GM23338 (cell line): ENCODE measurements around the gene PYGO2. TPM values are rescaled to one million over a fixed set of nuclear protein-coding genes. Genes with fewer than 3 reads are reported as not detected.

Experiments
- ATAC-seq: fragments of 200-7000 bp; cut with Tn5 transposase; 3 replicates; pipeline ENCODE4 v1.9.1; 2020
- DNase-seq: peaks from one replicate; pipeline ENCODE4 v3.0.0-alpha.2; 2015; ENCODE audit warnings: low spot score
- H2AFZ ChIP-seq: fragments of 200-600 bp; sonication (generic); 2 replicates; pipeline ENCODE4 v1.8.0; 2016; ENCODE audit warnings: antibody characterized with exemption, mild to moderate bottlenecking, moderate library complexity
- H3F3A ChIP-seq: fragments of 200-600 bp; sonication (generic); replicated peaks from 2 replicates; pipeline ENCODE4 v1.8.0; 2017; ENCODE audit warnings: antibody characterized with exemption, mixed run types, low read depth
- H3K27ac ChIP-seq: fragments of 200-600 bp; sonication (generic); 2 replicates; pipeline ENCODE4 v1.6.1; 2016; ENCODE audit warnings: low read depth
- H3K27me3 ChIP-seq: fragments of 200-600 bp; sonication (generic); 2 replicates; pipeline ENCODE4 v1.8.0; 2016; ENCODE audit warnings: mild to moderate bottlenecking, mixed run types, moderate library complexity; ENCODE audit not compliant: insufficient read depth
- H3K36me3 ChIP-seq: fragments of 200-600 bp; sonication (generic); 2 replicates; pipeline ENCODE4 v1.8.0; 2016; ENCODE audit warnings: mild to moderate bottlenecking; ENCODE audit not compliant: insufficient read depth
- H3K4me1 ChIP-seq: fragments of 200-600 bp; sonication (generic); 2 replicates; pipeline ENCODE4 v1.8.0; 2016; ENCODE audit warnings: mild to moderate bottlenecking, moderate library complexity; ENCODE audit not compliant: insufficient read depth
- H3K4me2 ChIP-seq: fragments of 200-600 bp; sonication (generic); 2 replicates; pipeline ENCODE4 v1.7.1; 2017; ENCODE audit warnings: mixed run types
- H3K4me3 ChIP-seq: fragments of 200-600 bp; sonication (generic); 2 replicates; pipeline ENCODE4 v1.6.1; 2016; ENCODE audit warnings: mixed run types
- H3K79me2 ChIP-seq: fragments of 200-600 bp; sonication (generic); replicated peaks from 2 replicates; pipeline ENCODE4 v1.8.0; 2017; ENCODE audit warnings: mild to moderate bottlenecking; ENCODE audit not compliant: insufficient read depth
- H3K9me2 ChIP-seq: fragments of 200-600 bp; sonication (generic); 2 replicates; pipeline ENCODE4 v1.8.0; 2017; ENCODE audit not compliant: insufficient read depth
- H4K20me1 ChIP-seq: fragments of 200-600 bp; sonication (generic); replicated peaks from 2 replicates; pipeline ENCODE4 v1.8.0; 2017; ENCODE audit warnings: mild to moderate bottlenecking; ENCODE audit not compliant: insufficient read depth
- H3K27ac Mint-ChIP-seq: 2 replicates; pipeline ENCODE4 v1.8.0; 2020; ENCODE audit warnings: inconsistent platforms, mild to moderate bottlenecking, moderate library complexity, mixed read lengths
- H3K27me3 Mint-ChIP-seq: 3 replicates; pipeline ENCODE4 v1.8.0; 2022; ENCODE audit warnings: low read depth, mild to moderate bottlenecking, moderate library complexity, mixed read lengths, inconsistent platforms; ENCODE audit not compliant: insufficient read depth, poor library complexity
- H3K36me3 Mint-ChIP-seq: 3 replicates; pipeline ENCODE4 v1.8.0; 2021; ENCODE audit warnings: low read depth, mild to moderate bottlenecking, inconsistent platforms, moderate library complexity, mixed read lengths
- H3K4me1 Mint-ChIP-seq: 3 replicates; pipeline ENCODE4 v1.8.0; 2020; ENCODE audit warnings: mild to moderate bottlenecking, inconsistent platforms, mixed read lengths
- H3K4me3 Mint-ChIP-seq: 3 replicates; pipeline ENCODE4 v1.8.0; 2021; ENCODE audit warnings: moderate library complexity, mild to moderate bottlenecking, inconsistent platforms, mixed read lengths
- H3K9me3 Mint-ChIP-seq: 3 replicates; pipeline ENCODE4 v1.8.0; 2020; ENCODE audit warnings: moderate library complexity, mild to moderate bottlenecking, inconsistent platforms, mixed read lengths
- EZH2phosphoT487 ChIP-seq: fragments of 200-600 bp; sonication (generic); IDR thresholded peaks from one replicate; pipeline ENCODE4 v1.8.1; 2018; ENCODE audit warnings: antibody characterized with exemption; ENCODE audit not compliant: unreplicated experiment
- NANOG ChIP-seq: IDR thresholded peaks from 2 replicates; pipeline ENCODE4 v1.6.1; 2016; ENCODE audit warnings: antibody characterized with exemption, borderline replicate concordance
- POLR2AphosphoS5 ChIP-seq: IDR thresholded peaks from 2 replicates; pipeline ENCODE4 v1.6.1; 2016; ENCODE audit warnings: antibody characterized with exemption, low read depth
- STAT1 ChIP-seq: IDR thresholded peaks from one replicate; pipeline ENCODE4 v1.6.1; 2016; ENCODE audit warnings: antibody characterized with exemption; ENCODE audit not compliant: unreplicated experiment
- ZNF114 ChIP-seq: fragments of 250-450 bp; sonication (Bioruptor Pico); IDR thresholded peaks from 2 replicates; pipeline ENCODE4 v1.5.0; 2020; ENCODE audit warnings: mild to moderate bottlenecking, moderate library complexity
- polyA plus RNA-seq: library from polyadenylated mRNA; unstranded; fragments of >200 nt; fragmentation: Nextera tagmentation; extraction: Ambion mirVana; gene quantifications from 2 replicates; pipeline ENCODE4 v1.2.1, GENCODE V29; 2016
- total RNA-seq: library from RNA; depleted of rRNA; stranded (reverse); fragments of >200 nt; shearing (Covaris generic); gene quantifications from 2 replicates; pipeline ENCODE4 v1.2.3, GENCODE V29; 2014
- TF ChIP-seq, protein P1 (sequence below): fragments of 250-450 bp; sonication (Bioruptor Pico); IDR thresholded peaks from 2 replicates; pipeline ENCODE4 v1.5.0; 2020; ENCODE audit warnings: mild to moderate bottlenecking, moderate library complexity

PYGO2 gene
- total and polyA plus RNA-seq, 2 experiments from 2014 or later, result 11.0 to 29.0 TPM

DNA sequence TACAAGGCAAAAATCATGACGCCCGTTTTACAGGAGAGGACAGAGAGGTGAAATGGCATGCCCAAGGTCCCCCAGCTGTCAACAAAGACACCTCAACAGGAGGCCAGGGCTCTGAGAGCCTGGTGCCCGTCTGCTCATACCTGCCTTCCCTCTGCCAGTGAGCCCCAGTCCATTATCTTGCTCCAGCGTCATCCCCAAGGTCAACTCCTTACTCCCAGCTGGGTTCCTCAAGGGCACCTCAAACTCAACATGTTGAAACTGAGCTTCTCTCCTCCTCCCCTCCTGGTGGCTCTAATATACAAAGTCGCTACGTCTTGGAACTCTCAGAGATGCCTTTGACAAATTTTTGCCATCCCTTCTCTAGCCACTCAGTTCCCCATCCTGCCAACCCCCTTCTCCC, 8.9 kb downstream of the PYGO2 start (continued):
- TF ChIP-seq, protein P1, sequence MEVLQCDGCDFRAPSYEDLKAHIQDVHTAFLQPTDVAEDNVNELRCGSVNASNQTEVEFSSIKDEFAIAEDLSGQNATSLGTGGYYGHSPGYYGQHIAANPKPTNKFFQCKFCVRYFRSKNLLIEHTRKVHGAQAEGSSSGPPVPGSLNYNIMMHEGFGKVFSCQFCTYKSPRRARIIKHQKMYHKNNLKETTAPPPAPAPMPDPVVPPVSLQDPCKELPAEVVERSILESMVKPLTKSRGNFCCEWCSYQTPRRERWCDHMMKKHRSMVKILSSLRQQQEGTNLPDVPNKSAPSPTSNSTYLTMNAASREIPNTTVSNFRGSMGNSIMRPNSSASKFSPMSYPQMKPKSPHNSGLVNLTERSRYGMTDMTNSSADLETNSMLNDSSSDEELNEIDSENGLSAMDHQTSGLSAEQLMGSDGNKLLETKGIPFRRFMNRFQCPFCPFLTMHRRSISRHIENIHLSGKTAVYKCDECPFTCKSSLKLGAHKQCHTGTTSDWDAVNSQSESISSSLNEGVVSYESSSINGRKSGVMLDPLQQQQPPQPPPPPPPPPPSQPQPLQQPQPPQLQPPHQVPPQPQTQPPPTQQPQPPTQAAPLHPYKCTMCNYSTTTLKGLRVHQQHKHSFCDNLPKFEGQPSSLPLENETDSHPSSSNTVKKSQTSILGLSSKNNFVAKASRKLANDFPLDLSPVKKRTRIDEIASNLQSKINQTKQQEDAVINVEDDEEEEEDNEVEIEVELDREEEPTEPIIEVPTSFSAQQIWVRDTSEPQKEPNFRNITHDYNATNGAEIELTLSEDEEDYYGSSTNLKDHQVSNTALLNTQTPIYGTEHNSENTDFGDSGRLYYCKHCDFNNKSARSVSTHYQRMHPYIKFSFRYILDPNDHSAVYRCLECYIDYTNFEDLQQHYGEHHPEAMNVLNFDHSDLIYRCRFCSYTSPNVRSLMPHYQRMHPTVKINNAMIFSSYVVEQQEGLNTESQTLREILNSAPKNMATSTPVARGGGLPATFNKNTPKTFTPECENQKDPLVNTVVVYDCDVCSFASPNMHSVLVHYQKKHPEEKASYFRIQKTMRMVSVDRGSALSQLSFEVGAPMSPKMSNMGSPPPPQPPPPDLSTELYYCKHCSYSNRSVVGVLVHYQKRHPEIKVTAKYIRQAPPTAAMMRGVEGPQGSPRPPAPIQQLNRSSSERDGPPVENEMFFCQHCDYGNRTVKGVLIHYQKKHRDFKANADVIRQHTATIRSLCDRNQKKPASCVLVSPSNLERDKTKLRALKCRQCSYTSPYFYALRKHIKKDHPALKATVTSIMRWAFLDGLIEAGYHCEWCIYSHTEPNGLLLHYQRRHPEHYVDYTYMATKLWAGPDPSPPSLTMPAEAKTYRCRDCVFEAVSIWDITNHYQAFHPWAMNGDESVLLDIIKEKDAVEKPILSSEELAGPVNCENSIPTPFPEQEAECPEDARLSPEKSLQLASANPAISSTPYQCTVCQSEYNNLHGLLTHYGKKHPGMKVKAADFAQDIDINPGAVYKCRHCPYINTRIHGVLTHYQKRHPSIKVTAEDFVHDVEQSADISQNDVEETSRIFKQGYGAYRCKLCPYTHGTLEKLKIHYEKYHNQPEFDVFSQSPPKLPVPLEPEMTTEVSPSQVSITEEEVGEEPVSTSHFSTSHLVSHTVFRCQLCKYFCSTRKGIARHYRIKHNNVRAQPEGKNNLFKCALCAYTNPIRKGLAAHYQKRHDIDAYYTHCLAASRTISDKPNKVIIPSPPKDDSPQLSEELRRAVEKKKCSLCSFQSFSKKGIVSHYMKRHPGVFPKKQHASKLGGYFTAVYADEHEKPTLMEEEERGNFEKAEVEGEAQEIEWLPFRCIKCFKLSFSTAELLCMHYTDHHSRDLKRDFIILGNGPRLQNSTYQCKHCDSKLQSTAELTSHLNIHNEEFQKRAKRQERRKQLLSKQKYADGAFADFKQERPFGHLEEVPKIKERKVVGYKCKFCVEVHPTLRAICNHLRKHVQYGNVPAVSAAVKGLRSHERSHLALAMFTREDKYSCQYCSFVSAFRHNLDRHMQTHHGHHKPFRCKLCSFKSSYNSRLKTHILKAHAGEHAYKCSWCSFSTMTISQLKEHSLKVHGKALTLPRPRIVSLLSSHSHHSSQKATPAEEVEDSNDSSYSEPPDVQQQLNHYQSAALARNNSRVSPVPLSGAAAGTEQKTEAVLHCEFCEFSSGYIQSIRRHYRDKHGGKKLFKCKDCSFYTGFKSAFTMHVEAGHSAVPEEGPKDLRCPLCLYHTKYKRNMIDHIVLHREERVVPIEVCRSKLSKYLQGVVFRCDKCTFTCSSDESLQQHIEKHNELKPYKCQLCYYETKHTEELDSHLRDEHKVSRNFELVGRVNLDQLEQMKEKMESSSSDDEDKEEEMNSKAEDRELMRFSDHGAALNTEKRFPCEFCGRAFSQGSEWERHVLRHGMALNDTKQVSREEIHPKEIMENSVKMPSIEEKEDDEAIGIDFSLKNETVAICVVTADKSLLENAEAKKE (CRISPR knock-in tag), result no peak
- TF ChIP-seq POLR2AphosphoS5 (no peak), EZH2phosphoT487 (no peak)

DNA sequence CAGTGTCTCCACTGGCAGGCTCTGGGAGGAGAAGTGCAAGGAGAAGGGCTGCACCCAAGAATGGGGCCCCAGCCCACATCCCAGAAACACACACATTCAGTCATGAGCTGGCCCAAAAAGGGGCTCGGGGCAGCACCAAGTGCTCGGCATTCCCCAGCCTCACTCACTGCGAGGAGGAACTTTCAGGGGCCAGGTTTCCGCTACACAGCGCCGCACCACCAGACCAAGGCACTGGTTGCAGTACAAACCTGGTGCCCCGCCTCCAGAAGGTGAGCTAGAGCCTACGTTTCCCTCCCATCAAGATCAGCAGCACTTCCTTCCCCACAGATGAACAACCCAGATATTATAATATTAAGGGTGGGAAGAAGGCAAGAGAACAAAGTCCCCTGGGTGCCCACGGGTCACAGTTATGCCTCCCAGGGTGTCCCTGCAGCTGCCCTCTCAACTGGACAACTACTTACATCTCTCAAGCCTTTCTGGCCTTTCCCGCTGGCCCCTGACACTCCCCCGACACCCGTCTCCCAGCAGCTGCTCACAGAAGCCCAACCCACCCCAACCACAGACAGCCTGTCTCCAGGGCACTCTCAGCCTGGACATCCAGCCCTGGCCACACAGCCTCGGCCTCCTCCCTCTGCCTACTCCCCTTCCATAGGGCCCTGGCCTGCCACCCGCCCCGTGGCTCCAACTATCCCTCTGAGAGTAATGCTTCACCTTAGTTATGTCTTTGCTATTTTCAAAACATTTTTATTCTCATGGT, 9.5 kb downstream of the PYGO2 start:
- no peak overlapping the region for H2AFZ ChIP-seq
- H3K79me2 ChIP-seq, result no peaks in the 10 kb centered on the region
- TF ChIP-seq NANOG (no peak), STAT1 (no peak), EZH2phosphoT487 (no peak), POLR2AphosphoS5 (no peak), ZNF114 (CRISPR knock-in tag) (no peak)
- TF ChIP-seq, protein P1 (CRISPR knock-in tag), result no peak
- no peak overlapping the region for H3K4me3 ChIP-seq
- peaks cover 7% of the 10 kb centered on the region; the same call in 1 of the 2 replicates for H3F3A ChIP-seq
- no peaks in the 10 kb centered on the region for H3K9me3 Mint-ChIP-seq
- H3K27ac Mint-ChIP-seq, result no peak overlapping the region
- peaks cover 3% of the 10 kb centered on the region; the same call in 1 of the 2 replicates for H4K20me1 ChIP-seq
- peaks cover 28% of the 10 kb centered on the region for H3K27me3 Mint-ChIP-seq
- H3K27me3 ChIP-seq, result no peaks in the 10 kb centered on the region
- peaks cover 43% of the 10 kb centered on the region for H3K4me1 Mint-ChIP-seq
- no peak overlapping the region for H3K4me2 ChIP-seq
- no peak overlapping the region for H3K27ac ChIP-seq
- H3K9me2 ChIP-seq, result no peaks in the 10 kb centered on the region
- DNase-seq, result no peak
- H3K36me3 Mint-ChIP-seq, result no peaks in the 10 kb centered on the region; the same call in 2 of the 3 replicates
- H3K36me3 ChIP-seq, result no peaks in the 10 kb centered on the region
- ATAC-seq, result no peak
- peaks cover 19% of the 10 kb centered on the region for H3K4me1 ChIP-seq
- H3K4me3 Mint-ChIP-seq, result no peak overlapping the region; the same call in 2 of the 3 replicates
